Activated T-cell treated with anti-CD3 and anti-CD28 coated beads, Interleukin-2, amount 50 U/mL, for 4 hours (primary cell): ENCODE data around the gene CSGALNACT2. TPM values are rescaled to one million over a fixed set of nuclear protein-coding genes. Genes with fewer than 3 reads are reported as not detected.

ENCODE experiments used
- ATAC-seq, 2 donors: fragments of 200-7000 bp; cut with Tn5 transposase; one replicate each; pipeline ENCODE4 v1.10.0; 2021
- DNase-seq: peaks from one replicate; pipeline ENCODE4 v3.0.0-alpha.2; 2020
- H3K27me3 Mint-ChIP-seq: one replicate; pipeline ENCODE4 v1.8.0; 2021; ENCODE audit warnings: low read depth, mixed read lengths
- H3K36me3 Mint-ChIP-seq: one replicate; pipeline ENCODE4 v1.8.0; 2022; ENCODE audit warnings: mixed read lengths; ENCODE audit not compliant: insufficient read depth
- H3K4me1 Mint-ChIP-seq: one replicate; pipeline ENCODE4 v1.8.0; 2021; ENCODE audit warnings: low read depth, mixed read lengths
- H3K4me3 Mint-ChIP-seq: one replicate; pipeline ENCODE4 v1.8.0; 2021; ENCODE audit warnings: mild to moderate bottlenecking, moderate library complexity, mixed read lengths
- H3K9me3 Mint-ChIP-seq: one replicate; pipeline ENCODE4 v1.8.0; 2021; ENCODE audit warnings: mixed read lengths
- total RNA-seq, 3 donors: library from RNA; stranded (reverse); gene quantifications; one replicate each; pipeline ENCODE4 v1.2.1, GENCODE V29; 2021

The CSGALNACT2 gene
- total RNA-seq, 3 donors from 2014 or later = 14.7 to 19.5 (median 15.5) TPM

DNA sequence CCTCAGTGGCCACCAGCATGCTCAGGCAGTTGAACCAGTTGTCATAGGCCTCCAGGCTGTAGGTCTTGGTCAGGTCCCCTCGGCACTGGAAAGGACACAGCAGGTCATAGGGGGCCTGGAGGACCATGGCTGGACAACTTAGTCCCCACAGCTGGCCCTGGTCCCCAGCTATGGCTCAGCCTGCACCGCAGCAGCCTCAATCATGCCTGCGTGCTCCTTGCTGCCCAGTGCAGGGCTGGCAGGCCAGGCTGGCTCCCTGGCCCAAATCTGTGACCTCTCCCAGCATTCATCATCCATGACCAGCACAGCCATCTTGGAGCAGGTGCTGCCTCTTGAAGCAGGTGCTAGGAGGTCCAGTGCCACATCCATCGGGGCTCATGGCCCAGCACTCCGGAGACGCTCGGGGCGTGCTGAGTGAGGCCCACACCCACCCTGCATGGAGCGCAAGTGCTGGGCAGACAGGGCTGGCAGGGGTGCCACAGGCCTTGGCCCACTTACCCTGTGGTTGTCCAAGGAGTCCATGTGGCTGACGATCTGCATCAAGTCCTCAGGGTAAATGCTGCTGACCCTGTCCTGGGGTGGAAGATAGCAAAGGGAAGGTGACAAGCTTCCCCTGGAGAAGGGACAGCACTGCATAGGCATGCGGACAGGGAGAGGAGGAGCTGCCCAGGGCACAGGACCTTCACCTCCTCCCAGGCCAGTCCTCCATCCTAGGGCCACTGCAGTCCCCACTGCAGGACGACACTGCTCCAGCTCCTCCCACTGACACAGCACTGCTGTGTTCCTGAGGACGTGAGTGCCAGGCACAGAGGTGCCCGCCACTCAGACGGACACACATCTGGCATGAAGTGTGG, 61.7 kb downstream of the CSGALNACT2 start:
- Mint-ChIP-seq H3K9me3 (no peaks in the 10 kb centered on the region), H3K27me3 (no peaks in the 10 kb centered on the region), H3K36me3 (peaks cover 2% of the 10 kb centered on the region), H3K4me1 (peaks cover 3% of the 10 kb centered on the region), H3K4me3 (no peak overlapping the region)
- no peak for ATAC-seq
- DNase-seq = no peak

DNA sequence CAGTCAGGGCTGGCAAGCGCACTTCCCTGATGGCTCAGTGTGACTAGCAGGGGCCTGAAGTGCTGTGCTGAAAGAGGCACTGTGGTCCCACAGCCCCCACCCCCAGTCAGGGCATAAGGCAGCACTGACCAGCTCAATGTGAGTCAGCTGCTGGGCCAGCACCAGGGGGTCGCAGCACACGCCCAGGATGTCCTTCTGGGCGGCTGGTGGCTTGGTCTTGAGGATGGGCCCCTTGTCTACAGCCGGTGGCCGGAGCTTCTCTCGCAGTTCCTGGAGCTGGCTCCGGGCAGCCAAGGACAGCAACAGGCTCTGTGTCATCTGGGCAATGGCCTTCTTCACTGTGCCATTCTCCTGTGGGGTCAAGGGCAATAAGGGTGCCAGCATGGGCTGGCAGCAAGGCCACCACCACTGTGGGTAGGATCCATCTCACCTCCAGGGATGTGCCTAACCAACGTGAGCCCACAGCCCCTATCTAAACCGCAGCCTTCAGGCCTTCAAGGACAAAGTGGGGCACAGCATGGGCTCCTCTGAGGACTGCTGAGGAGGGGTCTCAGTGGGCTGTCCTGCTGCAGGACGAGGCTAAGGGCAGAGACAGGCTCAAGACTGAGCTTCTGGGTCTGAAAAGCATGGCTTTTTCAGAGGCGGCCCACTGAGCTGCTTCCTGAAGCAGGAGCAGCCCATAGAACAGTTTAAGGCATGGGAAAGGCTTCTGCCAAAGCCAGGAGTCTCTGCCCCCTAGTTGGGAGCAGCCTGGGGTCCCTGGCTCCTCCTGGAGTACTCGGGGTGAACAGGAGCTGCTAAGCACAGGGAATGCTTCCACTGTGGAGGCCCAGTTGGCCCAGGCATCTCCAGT, 62.5 kb downstream of the CSGALNACT2 start:
- Mint-ChIP-seq H3K4me3 (no peak overlapping the region), H3K27me3 (no peaks in the 10 kb centered on the region), H3K9me3 (no peaks in the 10 kb centered on the region), H3K36me3 (peaks cover 2% of the 10 kb centered on the region), H3K4me1 (peaks cover 5% of the 10 kb centered on the region)
- no peak for ATAC-seq
- DNase-seq = no peak

DNA sequence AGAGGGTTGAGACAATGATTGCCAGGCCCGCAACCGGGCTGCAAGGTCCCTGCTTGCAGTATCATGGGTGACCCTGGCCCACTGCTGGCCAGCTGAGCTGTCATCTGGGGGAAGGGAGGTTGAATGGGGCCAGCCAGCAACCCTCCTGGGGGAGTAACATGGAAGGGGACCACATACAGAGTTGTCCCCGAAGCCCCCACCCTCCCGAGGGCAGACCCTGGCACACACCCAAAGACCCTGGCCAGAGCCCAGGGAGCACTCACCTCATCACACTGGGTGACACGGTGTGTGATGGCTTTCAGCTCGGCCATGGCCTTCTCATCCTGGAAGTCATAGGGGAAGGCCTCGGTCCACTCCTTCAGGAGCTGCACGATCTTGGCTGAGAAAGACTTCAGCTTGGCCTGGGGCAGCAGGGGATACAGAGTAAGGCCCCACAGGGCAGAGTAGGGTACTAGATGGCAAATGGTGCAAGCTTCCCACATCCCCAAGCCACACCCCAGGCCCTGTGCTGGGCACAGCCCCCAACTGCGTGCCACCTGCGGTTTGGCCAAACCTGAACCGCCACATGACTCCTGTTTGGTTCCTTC, 63.4 kb downstream of the CSGALNACT2 start:
- DNase-seq = no peak
- Mint-ChIP-seq H3K27me3 (no peaks in the 10 kb centered on the region), H3K4me3 (peak overlapping the region; percentile 71), H3K9me3 (no peaks in the 10 kb centered on the region), H3K36me3 (peaks cover 2% of the 10 kb centered on the region), H3K4me1 (peaks cover 5% of the 10 kb centered on the region)
- no peak for ATAC-seq

DNA sequence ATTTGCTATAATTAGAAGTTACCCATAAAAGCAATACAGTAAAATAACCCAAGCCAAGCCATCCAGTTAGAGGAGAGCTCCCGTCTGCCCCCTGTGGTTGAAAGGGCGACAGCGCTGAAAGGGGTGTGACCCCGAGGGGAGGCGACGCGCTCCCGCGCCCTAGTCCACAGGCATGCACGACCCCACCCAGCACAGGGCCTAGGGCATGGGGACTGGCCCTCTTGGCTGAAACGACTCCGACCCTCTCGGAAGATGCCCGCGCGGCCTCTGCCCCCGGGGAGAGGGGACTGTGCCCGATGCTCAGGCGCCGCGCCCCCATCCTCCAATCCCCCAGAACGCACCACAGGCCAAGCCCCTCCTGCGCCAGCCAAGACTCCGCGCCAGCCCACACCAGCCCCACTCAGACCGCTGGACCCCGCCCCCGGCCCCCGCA, 64.0 kb downstream of the CSGALNACT2 start:
- DNase-seq (peak; percentile 41), ATAC-seq (peak; percentile 70)
- Mint-ChIP-seq H3K36me3 (peaks cover 2% of the 10 kb centered on the region), H3K4me3 (peak overlapping the region; percentile 71), H3K4me1 (peaks cover 5% of the 10 kb centered on the region), H3K27me3 (no peaks in the 10 kb centered on the region), H3K9me3 (no peaks in the 10 kb centered on the region)

DNA sequence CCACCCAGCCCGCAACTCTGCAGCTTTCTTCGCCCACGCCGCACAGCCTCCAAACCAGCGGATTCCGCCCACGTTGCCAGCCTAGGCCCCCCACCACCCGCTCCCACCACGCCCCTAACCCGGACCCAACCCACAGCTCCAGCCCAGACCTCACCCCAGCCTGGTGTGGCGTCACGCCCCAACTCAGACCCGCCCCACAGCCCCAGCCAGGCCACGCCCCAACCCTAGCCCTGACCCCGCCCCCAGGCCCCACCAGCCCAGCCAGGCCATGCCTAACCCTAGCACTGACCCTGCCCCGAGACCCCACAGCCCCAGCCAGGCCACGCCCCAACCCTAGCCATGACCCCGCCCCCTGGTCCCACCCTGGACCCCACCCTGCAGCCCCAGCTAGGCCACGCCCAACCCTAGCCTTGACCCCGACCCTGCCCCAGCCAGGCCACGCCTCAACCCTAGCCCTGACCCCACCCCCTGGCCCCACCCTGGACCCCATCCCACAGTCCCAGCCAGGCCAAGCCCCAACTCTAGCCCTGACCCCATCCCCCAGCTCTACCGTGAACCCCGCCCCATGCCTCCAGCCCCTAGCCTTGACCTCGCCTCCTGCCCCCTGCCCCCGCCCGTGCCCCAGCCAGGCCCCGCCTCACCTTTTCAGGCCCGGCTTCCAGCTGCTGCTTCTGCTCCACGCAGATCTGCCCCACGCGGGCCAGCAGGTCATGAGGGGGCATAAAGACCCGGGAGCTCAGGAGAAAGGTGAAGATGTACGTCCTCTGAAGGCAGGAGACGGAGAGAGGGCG, 64.6 kb downstream of the CSGALNACT2 start:
- H3K36me3 Mint-ChIP-seq = peaks cover 2% of the 10 kb centered on the region
- no peak overlapping the region for H3K4me3 Mint-ChIP-seq
- no peaks in the 10 kb centered on the region for H3K27me3 Mint-ChIP-seq
- ATAC-seq = peak; percentile 44 to 51
- H3K4me1 Mint-ChIP-seq = peaks cover 5% of the 10 kb centered on the region
- peak; percentile 30 for DNase-seq
- H3K9me3 Mint-ChIP-seq = no peaks in the 10 kb centered on the region

DNA sequence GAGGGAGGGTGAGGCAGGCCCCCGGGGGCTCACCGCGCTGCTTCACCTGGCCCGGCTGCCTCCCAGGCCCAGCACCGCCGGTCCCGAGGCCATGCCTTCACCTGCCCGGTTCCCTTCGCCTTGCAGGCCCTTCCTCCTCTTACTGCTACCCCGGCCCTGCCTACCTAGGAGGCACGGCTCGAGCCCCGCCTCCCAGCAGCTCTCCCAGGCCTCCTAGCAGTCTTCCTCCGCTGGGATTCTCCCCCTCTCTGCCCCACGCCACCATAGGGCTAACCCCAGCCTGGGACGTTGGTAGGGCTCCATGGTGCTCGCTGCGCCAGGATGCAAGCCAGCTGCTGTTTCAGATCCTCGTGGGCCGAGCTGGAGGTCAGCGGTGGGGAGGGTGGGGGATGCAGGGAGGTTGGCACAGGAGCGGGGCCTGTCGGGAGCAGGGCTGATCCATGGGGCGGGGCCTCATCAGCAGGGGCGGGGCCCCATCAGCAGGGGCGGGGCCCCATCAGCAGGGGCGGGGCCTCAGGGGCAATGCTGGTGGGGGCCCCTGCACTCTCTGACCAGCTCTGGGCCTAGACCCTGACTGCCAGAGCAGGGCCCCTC, 65.3 kb downstream of the CSGALNACT2 start:
- no peaks in the 10 kb centered on the region for H3K27me3 Mint-ChIP-seq
- DNase-seq (peak; percentile 3), ATAC-seq (no peak)
- H3K4me3 Mint-ChIP-seq = no peak overlapping the region
- H3K36me3 Mint-ChIP-seq = peaks cover 2% of the 10 kb centered on the region
- H3K9me3 Mint-ChIP-seq = no peaks in the 10 kb centered on the region
- peaks cover 5% of the 10 kb centered on the region for H3K4me1 Mint-ChIP-seq

DNA sequence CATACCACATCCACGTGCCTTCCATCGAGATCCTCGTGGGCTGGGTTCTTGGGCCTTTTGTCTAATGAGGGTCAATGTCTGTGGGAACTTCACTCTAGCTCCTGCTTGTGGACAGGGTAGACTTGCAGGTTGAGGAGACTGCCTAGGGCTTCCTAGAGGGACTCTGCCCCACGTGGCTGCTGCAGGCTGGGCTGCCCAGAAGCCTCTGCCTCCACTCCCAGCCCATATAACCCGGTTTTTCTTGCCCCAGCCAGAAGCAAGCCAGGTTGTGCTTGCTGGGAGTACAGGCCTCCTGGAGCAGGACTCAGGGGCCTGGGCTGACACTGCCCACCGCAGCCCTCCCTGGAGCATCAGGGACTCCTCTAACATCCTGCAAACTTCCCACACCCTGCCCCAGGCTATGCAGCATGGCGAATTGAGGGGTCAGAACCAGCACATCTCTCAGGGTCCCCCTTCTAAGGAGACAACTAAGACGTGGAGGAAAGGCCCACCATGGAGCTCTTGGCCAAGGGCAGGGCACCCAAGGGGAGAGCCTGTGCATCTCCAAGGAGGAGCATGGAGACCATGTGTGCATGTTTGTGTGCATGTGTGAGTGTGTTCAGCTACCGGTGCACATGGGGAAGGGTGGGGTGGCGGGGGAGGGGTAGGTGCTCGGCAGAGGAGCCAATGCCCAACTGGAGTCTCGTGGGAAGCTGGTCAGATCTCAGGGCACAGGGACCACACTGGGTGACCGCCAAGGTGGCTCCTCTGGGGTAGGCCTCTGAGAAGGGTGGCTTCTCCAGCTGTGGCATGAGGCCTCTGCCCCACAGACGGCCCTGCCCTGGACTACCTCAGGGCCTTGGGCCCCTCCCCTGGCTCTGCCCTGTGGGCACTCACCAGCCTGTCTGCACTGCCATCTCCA, 66.0 kb downstream of the CSGALNACT2 start:
- H3K4me1 Mint-ChIP-seq = peaks cover 5% of the 10 kb centered on the region
- H3K9me3 Mint-ChIP-seq = no peaks in the 10 kb centered on the region
- DNase-seq (no peak), ATAC-seq (peak; percentile 2 to 3)
- no peaks in the 10 kb centered on the region for H3K27me3 Mint-ChIP-seq
- H3K4me3 Mint-ChIP-seq = peak overlapping the region; percentile 11
- peaks cover 2% of the 10 kb centered on the region for H3K36me3 Mint-ChIP-seq

DNA sequence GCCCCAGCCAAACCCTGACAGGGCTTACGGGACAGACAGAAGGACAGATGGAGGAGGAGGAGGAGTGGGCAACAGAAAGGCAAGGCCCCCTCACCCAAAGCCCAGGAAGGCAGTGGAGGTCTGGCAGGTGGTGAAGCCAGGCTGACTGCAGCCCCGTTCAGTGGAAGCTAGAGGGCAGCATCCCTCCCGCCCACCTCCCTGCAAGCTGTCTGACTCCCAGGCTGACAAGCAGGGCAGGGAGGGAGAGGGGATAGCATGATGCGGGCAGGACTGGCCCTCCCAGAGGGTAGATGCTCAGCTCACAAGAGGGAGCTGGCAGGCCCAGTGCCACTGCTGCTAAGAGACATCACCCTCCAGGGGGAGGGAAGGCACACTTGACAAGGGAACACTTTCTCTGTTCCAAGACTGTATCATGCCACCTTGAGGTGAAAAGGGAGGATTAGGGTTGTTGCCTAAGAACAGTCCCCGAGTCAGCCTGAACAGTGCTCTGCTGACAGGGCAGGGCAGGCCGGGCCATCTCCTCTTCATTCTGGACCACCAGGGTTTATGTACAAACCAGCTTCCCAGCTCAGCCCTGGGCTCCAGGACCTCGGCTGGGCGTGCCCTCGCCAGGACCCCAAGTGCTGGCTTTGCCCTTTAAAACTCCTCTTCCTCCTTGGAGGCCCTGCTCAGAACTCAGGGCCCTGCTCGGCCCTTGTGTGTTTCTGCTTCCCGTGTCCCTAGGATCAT, 66.9 kb downstream of the CSGALNACT2 start:
- Mint-ChIP-seq H3K4me3 (no peak overlapping the region), H3K9me3 (no peaks in the 10 kb centered on the region), H3K36me3 (no peaks in the 10 kb centered on the region), H3K27me3 (no peaks in the 10 kb centered on the region), H3K4me1 (peaks cover 5% of the 10 kb centered on the region)
- DNase-seq (peak; percentile 49), ATAC-seq (peak; percentile 71 to 79)

DNA sequence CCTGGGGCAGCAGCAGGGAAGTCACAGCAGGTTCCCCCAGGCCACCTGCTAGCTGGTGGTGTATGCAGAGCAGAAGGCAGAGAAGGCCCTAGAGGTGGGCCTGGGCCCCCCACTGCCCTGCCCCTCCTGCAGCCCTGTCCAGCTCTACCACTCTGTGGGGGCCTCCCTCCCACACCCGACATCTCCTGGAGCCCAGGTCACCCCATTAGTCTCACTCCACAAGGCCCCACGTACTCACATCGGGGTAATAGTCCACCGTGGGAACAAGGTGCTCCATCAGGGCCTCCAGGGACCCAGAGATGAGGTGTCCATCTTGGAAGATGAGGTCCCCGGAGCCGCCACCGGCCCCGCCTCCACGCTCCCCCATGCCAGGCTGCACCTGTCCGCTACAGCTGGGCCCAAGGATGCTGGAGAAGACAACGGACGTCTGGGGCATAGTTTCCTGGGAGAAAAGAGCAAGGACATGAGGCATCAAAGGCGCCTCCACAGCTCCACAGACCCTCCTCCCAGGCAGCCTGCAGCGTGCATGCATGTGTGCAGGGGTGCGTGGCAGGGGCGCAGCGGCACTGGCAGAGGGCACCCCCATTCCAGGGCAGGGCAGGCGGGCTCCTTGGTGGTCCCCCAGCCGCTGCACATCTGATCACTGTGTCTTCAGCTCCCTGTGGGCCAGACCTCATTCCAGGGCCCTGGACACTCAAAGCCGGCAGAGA, 67.6 kb downstream of the CSGALNACT2 start:
- no peak for ATAC-seq
- Mint-ChIP-seq H3K27me3 (no peaks in the 10 kb centered on the region), H3K4me1 (peaks cover 5% of the 10 kb centered on the region), H3K9me3 (no peaks in the 10 kb centered on the region), H3K4me3 (no peak overlapping the region), H3K36me3 (no peaks in the 10 kb centered on the region)
- peak; percentile 4 for DNase-seq

DNA sequence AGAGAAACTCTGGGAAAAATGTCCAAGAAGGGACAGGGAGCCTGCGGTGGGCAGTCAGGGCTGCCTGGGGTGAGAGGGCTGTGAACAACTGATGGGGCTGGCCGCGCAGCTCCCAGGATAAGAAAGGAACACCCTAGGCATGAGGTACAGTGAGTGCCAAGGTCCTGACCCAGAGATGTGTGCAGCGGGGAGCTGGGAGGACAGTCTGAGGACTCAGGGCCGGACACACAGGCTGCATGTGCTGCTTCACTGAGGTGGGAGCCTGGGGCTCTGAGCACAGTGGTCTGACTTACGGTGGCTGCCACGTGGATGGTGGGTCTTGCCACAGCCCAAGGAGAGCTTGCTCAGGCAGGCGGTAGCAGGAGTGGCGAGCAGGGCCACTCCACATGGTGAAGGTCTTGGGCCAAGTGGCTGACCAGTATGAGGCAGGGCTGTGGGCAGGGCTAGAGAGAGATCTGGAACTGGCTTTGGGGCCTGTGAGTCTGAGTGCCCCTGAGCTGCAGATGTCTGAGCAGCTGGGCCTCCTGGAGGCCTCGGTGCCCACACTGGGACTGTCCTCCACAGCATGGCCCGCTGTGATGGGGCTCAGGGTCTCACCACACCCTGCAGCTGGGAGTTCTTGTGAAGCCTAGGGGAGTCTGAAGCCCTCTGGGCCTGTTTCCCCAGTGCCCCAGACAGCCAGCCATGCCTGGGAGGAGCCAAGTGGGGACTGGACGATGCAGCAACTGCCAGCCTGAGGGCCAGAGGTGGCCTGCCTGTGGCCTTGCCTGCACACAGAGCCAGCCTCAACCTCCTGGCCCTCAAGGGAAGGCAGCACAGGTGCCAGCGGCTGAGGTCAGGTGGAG, 68.4 kb downstream of the CSGALNACT2 start:
- Mint-ChIP-seq H3K27me3 (no peaks in the 10 kb centered on the region), H3K4me1 (peaks cover 5% of the 10 kb centered on the region), H3K36me3 (no peaks in the 10 kb centered on the region), H3K4me3 (no peak overlapping the region), H3K9me3 (no peaks in the 10 kb centered on the region)
- ATAC-seq (no peak), DNase-seq (peak; percentile 3)
